Omental fat pad (tissue), 4 donors: Measurements from ENCODE around the gene TMED7. TPM values are rescaled to one million over a fixed set of nuclear protein-coding genes. Genes with fewer than 3 reads are reported as not detected.
"Not testable (repeated sequence)": the region's sequence is repeated elsewhere in the genome, so short reads cannot be mapped to it uniquely, and the experiment has no call there.

ENCODE experiments used
- ATAC-seq: fragments of 150-250 bp; one replicate; pipeline ENCODE4 v1.9.1; 2016; ENCODE audit warnings: mild to moderate bottlenecking, moderate library complexity; ENCODE audit not compliant: low FRiP score
- DNase-seq: peaks from one replicate; pipeline ENCODE4 v3.0.0-alpha.2; 2019; ENCODE audit warnings: low spot score
- CTCF ChIP-seq, 3 donors: fragments of 450-650 bp; IDR thresholded peaks; one replicate each; pipeline ENCODE4 v1.5.1; 2016 to 2017; ENCODE audit warnings: antibody characterized with exemption in 3 of 3, mild to moderate bottlenecking in 3 of 3, moderate library complexity in 2 of 3
- total RNA-seq, 4 donors: library from RNA; depleted of rRNA; stranded (reverse); fragments of >200 nt; gene quantifications; one replicate each; pipeline ENCODE4 v1.1.0, GENCODE V29; 2016

TMED7 gene
- total RNA-seq: 10 to 100 TPM; 73.1 to 88.5 (median 80.3) TPM

- no peak for TF ChIP-seq CTCF (IDR thresholded peaks at IDR 0.05)
- peak; percentile 99 for ATAC-seq
- DNase-seq: peak; percentile 99
Observed at GRCh38 chr5:115625579-115626444, at the start of gene TMED7. Gene TMED7 (minus strand): TSS chr5:115626036. CDS start chr5:115625792, 244 bp downstream.

GRCh38 chr5:115674782-115675181 is 48.9 kb upstream of the TMED7 start:
- not testable (repeated sequence) for DNase-seq, ATAC-seq

- no peak for DNase-seq
- no peak for TF ChIP-seq CTCF (IDR thresholded peaks at IDR 0.05)
- no peak for ATAC-seq
Observed at GRCh38 chr5:115673596-115673995, 47.8 kb upstream of the TMED7 start.

GRCh38 chr5:115671939-115672338 is 46.1 kb upstream of the TMED7 start:
- no peak for TF ChIP-seq CTCF (IDR thresholded peaks at IDR 0.05)
- DNase-seq: no peak
- no peak for ATAC-seq

GRCh38 chr5:115666023-115666422 is 40.2 kb upstream of the TMED7 start:
- TF ChIP-seq CTCF (IDR thresholded peaks at IDR 0.05): no peak
- ATAC-seq (no peak), DNase-seq (no peak)

- ATAC-seq: no peak
- no peak for TF ChIP-seq CTCF (IDR thresholded peaks at IDR 0.05)
- DNase-seq: no peak
Observed at GRCh38 chr5:115661563-115661962, 35.7 kb upstream of the TMED7 start.

GRCh38 chr5:115661101-115661500 is 35.3 kb upstream of the TMED7 start:
- ATAC-seq (no peak), DNase-seq (no peak)
- no peak for TF ChIP-seq CTCF (IDR thresholded peaks at IDR 0.05)
